ENCODE results near the gene ADAMTS17. TPM values are rescaled to one million over a fixed set of nuclear protein-coding genes. Genes with fewer than 3 reads are reported as not detected.

The ADAMTS17 gene
- total and polyA plus RNA-seq, 2 experiments from 2014 or later, result 3.7 to 4.4 TPM

GRCh38 chr15:99977929-99978328 is 363.8 kb downstream of the ADAMTS17 start:
- no peaks in the 10 kb centered on the region for H3K9me3 ChIP-seq (ENCODE audit: low read depth)
- no peaks in the 10 kb centered on the region for H3K79me2 ChIP-seq
- H3K9me2 ChIP-seq (replicated peaks; ENCODE audit: insufficient read depth), result no peaks in the 10 kb centered on the region
- H4K20me1 ChIP-seq (ENCODE audit: insufficient read depth, poor library complexity, severe bottlenecking), result no peaks in the 10 kb centered on the region
- H3K4me3 ChIP-seq, result no peak overlapping the region
- no peaks in the 10 kb centered on the region for H3K36me3 ChIP-seq (replicated peaks; ENCODE audit: insufficient read depth, low read depth)
- H3K4me1 ChIP-seq (ENCODE audit: insufficient read depth), result peaks cover 6% of the 10 kb centered on the region
- H3K27me3 ChIP-seq, result no peaks in the 10 kb centered on the region
- H3K27ac ChIP-seq, result no peak overlapping the region
- no peak overlapping the region for H2AFZ ChIP-seq
- 80% methylated on average over 10 of the region's 10 CpGs for WGBS (ENCODE audit: low lambda C conversion rate, missing lambda C conversion rate)
- no peak for DNase-seq (ENCODE audit: low spot score)
- H3K4me2 ChIP-seq, result no peak overlapping the region
- TF ChIP-seq EZH2phosphoT487 (IDR thresholded peaks at IDR 0.05; ENCODE audit: low read depth, severe bottlenecking, unreplicated experiment) (no peak), EZH2 (IDR thresholded peaks at IDR 0.05; ENCODE audit: borderline replicate concordance) (no peak)
- TF ChIP-seq, protein P1, sequence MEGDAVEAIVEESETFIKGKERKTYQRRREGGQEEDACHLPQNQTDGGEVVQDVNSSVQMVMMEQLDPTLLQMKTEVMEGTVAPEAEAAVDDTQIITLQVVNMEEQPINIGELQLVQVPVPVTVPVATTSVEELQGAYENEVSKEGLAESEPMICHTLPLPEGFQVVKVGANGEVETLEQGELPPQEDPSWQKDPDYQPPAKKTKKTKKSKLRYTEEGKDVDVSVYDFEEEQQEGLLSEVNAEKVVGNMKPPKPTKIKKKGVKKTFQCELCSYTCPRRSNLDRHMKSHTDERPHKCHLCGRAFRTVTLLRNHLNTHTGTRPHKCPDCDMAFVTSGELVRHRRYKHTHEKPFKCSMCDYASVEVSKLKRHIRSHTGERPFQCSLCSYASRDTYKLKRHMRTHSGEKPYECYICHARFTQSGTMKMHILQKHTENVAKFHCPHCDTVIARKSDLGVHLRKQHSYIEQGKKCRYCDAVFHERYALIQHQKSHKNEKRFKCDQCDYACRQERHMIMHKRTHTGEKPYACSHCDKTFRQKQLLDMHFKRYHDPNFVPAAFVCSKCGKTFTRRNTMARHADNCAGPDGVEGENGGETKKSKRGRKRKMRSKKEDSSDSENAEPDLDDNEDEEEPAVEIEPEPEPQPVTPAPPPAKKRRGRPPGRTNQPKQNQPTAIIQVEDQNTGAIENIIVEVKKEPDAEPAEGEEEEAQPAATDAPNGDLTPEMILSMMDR (IDR thresholded peaks at IDR 0.05; ENCODE audit: poor library complexity), result no peak

DNA sequence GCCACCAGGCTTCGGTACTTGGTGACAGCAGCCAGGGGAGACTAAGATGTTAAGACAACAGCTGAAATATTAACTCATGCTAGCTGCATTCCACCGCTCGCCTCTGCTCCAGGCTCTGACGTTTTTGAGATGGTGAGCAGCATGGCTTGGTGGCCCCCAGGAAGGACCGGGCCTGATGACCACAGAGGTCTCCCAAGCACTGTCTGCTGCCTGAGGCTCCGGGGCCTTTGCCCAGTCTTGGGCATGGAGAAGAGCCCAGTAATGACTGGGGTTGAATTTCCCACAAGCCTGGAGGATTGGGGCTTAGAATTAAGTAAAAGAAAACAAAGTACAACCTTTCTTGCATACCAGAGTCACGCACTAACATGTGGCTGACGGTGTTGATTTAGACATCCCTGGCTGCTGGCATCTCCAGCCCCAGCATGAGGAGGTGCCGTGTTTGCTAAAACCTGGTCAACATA is 364.9 kb downstream of the ADAMTS17 start:
- H3K79me2 ChIP-seq, result no peaks in the 10 kb centered on the region
- no peak overlapping the region for H3K4me3 ChIP-seq
- no peaks in the 10 kb centered on the region for H3K9me2 ChIP-seq (replicated peaks; ENCODE audit: insufficient read depth)
- no peaks in the 10 kb centered on the region for H3K27me3 ChIP-seq
- H3K4me2 ChIP-seq, result no peak overlapping the region
- TF ChIP-seq, protein P1 (IDR thresholded peaks at IDR 0.05; ENCODE audit: poor library complexity), result no peak
- no peak for TF ChIP-seq EZH2 (IDR thresholded peaks at IDR 0.05; ENCODE audit: borderline replicate concordance)
- TF ChIP-seq EZH2phosphoT487 (IDR thresholded peaks at IDR 0.05; ENCODE audit: low read depth, severe bottlenecking, unreplicated experiment), result no peak
- no peak overlapping the region for H2AFZ ChIP-seq
- H3K4me1 ChIP-seq (ENCODE audit: insufficient read depth), result no peaks in the 10 kb centered on the region
- H3K27ac ChIP-seq, result no peak overlapping the region
- DNase-seq (ENCODE audit: low spot score), result peak; percentile 43
- WGBS (ENCODE audit: low lambda C conversion rate, missing lambda C conversion rate), result 66% methylated on average over 9 of the region's 9 CpGs
- H4K20me1 ChIP-seq (ENCODE audit: insufficient read depth, poor library complexity, severe bottlenecking), result no peaks in the 10 kb centered on the region
- H3K9me3 ChIP-seq (ENCODE audit: low read depth), result no peaks in the 10 kb centered on the region
- H3K36me3 ChIP-seq (replicated peaks; ENCODE audit: insufficient read depth, low read depth), result no peaks in the 10 kb centered on the region

GRCh38 chr15:99976000-99976399 is 365.8 kb downstream of the ADAMTS17 start:
- Histone ChIP-seq H3K79me2 (no peaks in the 10 kb centered on the region), H4K20me1 (ENCODE audit: insufficient read depth, poor library complexity, severe bottlenecking) (no peaks in the 10 kb centered on the region)

More at GRCh38 chr15:99976000-99976399, 365.8 kb downstream of the ADAMTS17 start:
- Histone ChIP-seq H3K9me3 (ENCODE audit: low read depth) (no peaks in the 10 kb centered on the region), H3K4me2 (no peak overlapping the region), H3K9me2 (replicated peaks; ENCODE audit: insufficient read depth) (no peaks in the 10 kb centered on the region), H3K36me3 (replicated peaks; ENCODE audit: insufficient read depth, low read depth) (no peaks in the 10 kb centered on the region), H2AFZ (no peak overlapping the region), H3K27me3 (no peaks in the 10 kb centered on the region), H3K4me1 (ENCODE audit: insufficient read depth) (no peaks in the 10 kb centered on the region), H3K4me3 (no peak overlapping the region), H3K27ac (no peak overlapping the region)
- WGBS (ENCODE audit: low lambda C conversion rate, missing lambda C conversion rate), result 93% methylated on average over 14 of the region's 16 CpGs
- TF ChIP-seq, protein P1 (IDR thresholded peaks at IDR 0.05; ENCODE audit: poor library complexity), result no peak
- TF ChIP-seq EZH2phosphoT487 (IDR thresholded peaks at IDR 0.05; ENCODE audit: low read depth, severe bottlenecking, unreplicated experiment) (no peak), EZH2 (IDR thresholded peaks at IDR 0.05; ENCODE audit: borderline replicate concordance) (no peak)
- DNase-seq (ENCODE audit: low spot score), result no peak

All from hepatocyte (in vitro differentiated cells).